ENCODE measurements around the gene MAFF.

Gene MAFF

GRCh38 chr22:38250643-38251340 is 49.0 kb downstream of the MAFF start:
- DNase-seq: no peak

DNA sequence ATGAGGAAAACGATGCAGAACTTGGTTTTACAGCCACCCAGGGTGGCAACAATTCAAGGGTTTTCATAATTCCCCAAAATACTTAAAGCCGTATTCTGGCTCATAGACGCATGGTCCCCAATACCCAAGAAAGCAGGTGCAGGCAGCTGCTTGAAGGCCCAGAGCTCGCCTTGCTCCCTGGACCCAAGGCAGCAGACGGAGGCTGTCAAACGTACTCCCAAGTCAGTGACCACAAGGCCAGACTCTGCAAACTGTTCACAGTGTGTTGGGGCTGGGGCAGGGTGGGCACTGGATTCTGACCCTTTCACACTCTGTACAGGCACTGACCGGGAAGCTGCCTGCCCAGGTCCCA is 49.5 kb downstream of the MAFF start:
- no peak for DNase-seq

GRCh38 chr22:38255697-38256096 is 53.9 kb downstream of the MAFF start:
- DNase-seq: no peak

DNA sequence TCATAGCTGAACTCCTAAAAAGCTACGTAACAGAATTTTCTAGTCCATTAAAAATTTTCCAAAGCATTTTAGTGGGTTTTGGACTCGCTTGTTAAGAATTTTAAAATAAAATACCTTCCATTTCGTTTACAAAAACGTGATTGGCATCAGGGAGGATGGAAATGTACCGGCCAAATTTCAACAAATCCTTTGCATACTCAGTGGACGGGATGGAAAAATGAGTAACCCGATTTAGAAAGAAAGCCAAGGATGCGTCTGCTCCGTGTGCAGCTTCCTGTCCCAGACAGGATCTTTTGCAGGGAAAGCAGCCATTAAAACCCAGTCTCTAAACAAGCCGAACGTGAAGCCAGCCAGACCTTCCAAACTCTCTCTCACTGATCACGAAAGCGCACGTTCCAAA is 55.4 kb downstream of the MAFF start:
- DNase-seq: no peak

DNA sequence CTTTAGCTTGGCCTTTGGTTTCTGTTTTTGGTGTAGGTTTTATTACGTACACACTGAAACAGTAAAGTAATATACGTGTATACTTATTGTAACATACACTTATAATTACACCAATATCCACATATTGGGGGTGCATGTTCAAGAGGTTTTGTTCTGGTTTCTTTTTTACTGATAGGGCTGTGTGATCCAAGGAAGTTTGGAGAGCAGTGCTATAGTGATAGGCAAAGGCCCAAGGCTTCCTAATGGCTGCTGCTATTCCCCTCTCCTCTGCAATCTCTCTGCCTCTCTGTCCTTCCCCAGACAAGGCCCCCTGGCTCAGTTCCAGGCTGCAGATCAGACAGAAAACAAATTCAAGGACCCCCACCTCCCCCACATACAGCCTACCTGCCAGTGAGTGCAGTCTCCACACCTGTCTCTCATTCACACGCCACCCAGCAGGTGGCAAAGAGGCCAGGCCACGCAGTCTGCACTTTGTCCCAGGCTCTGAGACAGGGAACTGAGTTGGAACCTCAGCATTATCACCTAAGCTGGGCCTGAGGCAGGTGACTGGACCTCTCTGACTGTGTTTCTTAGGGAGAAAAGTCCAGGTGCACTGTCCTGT is 56.0 kb downstream of the MAFF start:
- no peak for DNase-seq

DNA sequence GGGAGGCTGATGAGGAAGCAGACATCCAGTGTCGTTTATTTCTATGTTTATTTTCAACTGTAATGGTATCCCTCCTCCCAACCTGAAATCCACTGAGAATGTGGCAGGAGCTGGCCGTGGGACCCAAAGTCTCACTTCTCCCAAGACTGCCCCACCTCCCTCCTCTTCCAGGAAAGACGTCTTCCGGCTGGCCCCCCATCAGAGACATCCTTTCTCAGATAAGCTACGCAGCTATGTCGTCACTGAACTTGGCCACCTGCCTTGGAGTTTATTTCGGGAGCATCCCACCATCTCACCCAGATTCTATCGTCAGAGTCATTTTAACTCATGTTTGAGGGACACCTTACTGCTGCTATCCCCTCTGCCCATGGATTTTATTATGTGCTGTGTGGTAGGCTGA is 57.1 kb downstream of the MAFF start:
- no peak for DNase-seq

GRCh38 chr22:38259370-38259769 is 57.6 kb downstream of the MAFF start:
- DNase-seq: no peak

DNA sequence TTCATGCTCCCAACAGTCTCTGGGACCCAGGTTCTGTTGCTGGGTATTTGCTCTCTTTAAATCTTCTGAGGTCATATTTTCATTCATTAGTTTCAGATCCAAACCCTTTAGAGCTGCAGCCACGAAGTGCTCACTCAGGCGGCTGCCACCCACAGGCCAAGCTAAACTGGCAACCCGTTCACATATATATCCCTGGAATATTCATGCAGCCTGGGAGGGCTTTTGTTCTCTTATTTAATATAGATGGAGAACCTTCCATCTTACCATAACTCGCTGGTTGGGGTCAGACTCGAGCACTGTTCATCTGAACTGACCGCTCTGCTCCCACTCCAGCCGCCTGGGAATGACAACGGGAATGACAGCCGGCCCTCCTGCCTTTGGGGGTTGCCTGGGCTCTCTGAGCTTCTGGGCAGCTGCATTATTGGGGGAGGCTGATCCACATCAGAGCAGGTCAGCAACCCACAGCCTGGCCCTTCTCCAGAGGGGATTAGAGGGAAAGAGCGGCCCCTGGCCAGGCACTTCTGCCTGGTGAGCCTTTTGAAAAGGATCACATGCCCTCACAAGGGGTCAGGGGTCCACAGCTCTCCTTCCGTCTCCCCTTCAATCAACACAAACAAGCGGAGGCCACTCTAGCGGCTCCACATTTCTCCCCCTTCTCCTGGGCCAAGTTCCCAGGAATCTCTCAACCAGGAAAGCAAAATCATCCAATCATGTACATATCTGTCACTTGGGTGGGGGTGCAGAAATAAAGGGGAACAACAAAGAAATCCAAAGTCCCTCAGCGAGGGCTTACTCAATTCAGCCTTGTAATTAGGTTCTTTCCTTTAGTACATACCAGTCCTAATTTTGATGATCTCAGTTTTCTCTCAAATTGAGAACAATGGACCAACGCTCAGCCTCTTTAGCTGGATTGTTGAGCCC is 59.2 kb downstream of the MAFF start:
- DNase-seq: no peak

DNA sequence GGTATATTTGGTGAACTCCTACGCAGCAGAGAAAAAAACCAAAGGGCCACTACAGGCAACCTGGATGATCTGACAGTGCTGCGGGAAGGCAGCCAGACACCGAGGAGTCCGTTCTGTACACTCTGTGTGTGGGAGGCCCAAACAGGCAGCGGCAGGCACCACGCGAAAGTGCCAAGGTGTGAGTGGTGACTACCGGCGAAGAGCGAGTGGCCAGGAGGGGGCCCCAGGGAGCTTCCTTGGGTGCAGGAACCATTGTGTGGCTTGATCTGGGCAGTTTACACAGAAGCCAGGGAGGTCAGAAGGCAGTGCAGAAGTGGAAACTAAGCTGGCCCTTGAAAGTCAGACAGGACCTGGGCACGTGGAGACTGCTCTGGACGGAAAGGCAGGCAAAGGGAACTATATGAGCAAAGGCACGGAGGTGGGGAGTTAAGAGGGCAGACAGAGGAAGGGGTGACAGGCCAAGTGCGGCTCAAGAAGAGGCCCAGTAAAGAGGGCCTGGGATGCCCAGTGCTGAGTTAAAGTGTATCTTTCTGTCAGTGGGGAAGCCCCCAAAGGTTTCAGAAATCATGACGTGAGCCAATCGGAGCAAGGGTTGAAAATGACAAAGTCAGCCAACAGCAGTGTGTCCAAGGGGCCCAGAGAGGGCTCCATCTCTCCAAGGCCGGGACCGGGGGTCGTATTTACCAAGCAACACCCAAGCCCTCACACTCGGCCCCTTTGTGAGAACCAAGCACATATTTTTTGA is 60.4 kb downstream of the MAFF start:
- DNase-seq: peak; percentile 50

DNA sequence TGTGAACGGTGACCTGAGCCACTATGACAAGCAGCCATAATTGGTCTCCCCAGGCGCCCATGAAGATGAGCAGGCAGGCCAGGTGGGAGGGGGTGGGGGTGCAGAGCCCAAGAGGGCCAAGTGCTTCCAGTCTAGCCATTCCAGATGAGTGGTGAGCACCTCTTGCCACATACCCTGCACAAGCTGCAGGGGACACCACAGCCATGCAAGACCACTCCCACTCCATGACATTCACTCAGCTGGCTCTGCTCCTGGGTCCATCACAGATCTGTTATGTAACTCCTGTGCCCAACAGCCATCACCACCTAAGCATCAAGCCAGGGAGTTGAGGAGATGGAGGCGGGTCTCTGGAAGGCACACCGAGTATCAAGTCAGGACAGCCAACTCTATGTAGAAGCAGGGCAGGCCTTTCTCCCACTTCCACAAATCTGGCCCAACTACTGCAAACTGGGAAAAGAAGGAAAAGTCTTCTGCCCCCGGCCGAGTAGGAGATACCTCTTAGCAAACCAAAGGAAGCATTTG is 62.6 kb downstream of the MAFF start:
- no peak for DNase-seq

Measured in activated CD4-positive, CD25-positive, alpha-beta regulatory T cell treated with anti-CD3 and anti-CD28 coated beads, Interleukin-2, amount 50 U/mL, for 72 hours (primary cell).